Lung microvascular endothelial cell (primary cell): ENCODE results near the gene IRF2. TPM values are rescaled to one million over a fixed set of nuclear protein-coding genes. Genes with fewer than 3 reads are reported as not detected.
A peak's percentile ranks its signal among the peaks of the same experiment; 100 is the strongest.

ENCODE experiments used
- DNase-seq, 2 donors: peaks; one replicate each; pipeline versions ENCODE4 v3.0.0 to v3.0.0-alpha.2; 2010; ENCODE audit warnings: low read depth in 2 of 2
- total RNA-seq: library from RNA; depleted of rRNA; stranded (reverse); fragments of >200 nt; gene quantifications from 2 replicates; pipeline ENCODE4 v1.2.1, GENCODE V29; 2014

IRF2 gene
- total RNA-seq, 1 donor from 2014 or later: 20.6 TPM

DNA sequence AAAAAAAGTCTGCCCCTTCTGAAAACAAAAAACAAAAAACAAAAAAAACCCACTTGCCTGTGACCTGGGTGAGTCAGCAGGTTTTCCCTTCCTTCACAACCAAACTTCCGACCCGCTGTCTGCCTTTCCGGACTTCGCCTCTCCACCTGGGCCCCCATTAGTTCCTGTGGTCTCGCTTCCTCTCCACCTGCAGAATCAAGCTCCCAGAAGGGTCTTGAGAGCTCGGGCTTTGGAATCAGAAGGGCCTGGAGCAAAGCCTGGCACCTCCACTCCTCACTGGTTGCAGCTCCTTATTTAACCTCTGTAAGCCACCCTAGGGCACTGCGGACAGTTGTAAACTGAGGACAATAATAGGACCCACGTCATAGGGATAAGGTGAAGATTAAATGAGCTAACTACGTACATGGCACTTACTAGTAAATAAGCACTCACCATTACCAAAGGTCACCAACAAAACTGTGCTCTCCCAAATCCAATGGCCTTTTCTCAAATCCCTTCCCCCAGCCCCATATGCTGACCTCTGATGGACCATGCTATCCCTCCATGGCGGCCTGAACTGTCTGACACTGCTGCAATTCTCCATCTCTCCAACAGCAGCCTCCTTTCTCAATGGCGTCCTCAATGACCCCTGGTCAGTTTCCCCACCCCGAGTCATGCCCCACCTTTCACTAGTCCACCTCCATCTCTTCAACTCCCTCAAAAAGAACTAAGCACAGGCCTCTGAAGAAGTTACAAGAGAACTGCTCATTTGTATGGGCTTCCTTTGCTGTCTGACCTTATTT, 64.2 kb downstream of the IRF2 start:
- peak; percentile 8 to 43 for DNase-seq

- no peak for DNase-seq
These were observed 64.8 kb downstream of the IRF2 start for GRCh38 chr4:184409502-184409901.

- no peak for DNase-seq
These were observed 65.7 kb downstream of the IRF2 start for GRCh38 chr4:184408684-184409081.

GRCh38 chr4:184408021-184408683, 66.2 kb downstream of the IRF2 start:
- DNase-seq: peak in 1 of 2 donors; percentile 57

GRCh38 chr4:184406958-184407391, 67.4 kb downstream of the IRF2 start:
- DNase-seq: peak in 1 of 2 donors; percentile 25

GRCh38 chr4:184404047-184404446, 70.3 kb downstream of the IRF2 start:
- DNase-seq: no peak

DNA sequence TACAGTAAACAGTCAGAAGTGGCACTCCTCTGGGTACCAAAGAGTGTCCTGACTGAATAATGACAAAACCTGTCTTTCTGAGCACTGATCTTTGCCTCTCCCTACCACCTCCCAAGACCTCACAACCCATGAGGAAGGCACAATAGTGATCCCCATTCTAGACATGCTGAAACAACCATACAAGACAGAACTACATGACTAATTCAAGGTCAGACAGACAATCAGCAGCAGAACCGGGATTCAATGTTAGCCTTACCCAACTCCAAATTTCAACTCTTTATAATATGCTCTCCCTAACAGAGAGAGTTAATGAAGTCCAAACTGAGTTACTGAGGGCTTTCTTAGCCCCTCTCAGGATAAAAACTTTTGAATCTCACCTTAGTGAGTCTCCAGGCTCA, 71.0 kb downstream of the IRF2 start:
- no peak for DNase-seq

DNA sequence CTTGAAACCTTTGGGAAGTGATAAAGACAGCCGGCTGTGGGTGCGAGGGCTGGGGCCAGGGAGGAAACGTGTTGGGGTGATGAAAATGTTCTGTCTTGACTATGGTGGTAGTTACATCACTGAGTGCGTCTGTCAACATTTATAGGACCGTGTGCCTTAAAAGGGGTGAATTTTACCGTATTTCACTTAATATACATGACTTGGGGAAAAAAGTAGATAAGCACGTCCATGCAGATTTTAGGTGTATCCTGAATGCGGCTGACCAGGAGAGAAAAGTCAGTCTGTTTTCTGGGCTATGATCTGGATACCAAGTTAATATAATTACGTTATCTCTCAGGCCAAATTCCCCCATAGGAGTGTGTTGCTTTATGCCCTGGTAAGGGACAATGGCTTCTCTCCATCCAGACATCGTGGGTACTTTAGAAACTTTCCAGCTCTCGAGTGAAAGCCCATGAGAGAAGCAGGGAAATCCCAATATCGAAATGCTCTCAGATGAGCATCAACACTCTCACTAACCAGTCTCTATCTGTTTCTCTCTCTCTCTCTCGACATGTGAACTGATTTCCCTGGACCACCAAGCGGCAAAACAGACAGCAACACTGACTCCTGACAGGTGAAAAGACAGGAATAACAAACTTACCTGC, 71.5 kb downstream of the IRF2 start:
- no peak for DNase-seq

GRCh38 chr4:184402239-184402638, 72.1 kb downstream of the IRF2 start:
- DNase-seq: peak in 1 of 2 donors; percentile 8

DNA sequence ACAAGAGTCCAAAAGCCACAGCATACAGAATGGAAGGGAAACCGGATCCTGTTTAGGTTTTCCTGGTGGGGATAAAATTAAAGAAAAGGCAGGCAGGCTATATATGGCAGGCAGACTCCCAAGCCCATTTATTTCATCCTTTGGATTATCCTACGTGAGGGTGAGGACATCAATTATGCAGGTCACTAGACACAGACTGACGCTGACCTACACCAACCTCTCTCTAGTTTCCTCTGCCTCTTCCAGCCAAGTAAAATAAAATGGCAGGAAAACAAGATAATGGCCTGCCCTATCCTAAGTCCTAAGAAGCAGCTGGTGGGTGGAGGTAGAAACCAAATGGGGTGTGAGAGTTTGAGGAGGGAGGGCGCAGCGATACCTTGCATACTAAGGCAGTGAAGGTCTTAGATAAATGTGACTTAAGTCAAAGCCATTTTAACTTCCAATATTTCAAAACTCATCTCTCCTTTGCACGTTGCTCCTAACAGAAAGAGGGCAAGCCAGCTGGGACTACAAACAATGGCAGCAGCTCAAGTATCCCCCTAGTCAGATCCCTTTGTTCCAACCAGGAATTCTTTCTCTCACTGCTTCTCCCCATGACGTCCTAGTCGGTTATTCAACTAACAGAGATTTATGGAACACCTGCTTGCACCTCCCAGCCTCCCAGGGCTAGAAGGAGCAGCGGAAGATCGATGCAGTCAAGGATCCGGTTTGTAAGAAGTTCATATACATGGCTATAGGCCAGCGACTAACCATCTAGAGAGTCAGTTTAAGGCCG, 72.8 kb downstream of the IRF2 start:
- peak; percentile 25 to 87 for DNase-seq

GRCh38 chr4:184400891-184401290, 73.5 kb downstream of the IRF2 start:
- DNase-seq: no peak

GRCh38 chr4:184400375-184400870, 73.9 kb downstream of the IRF2 start:
- peak; percentile 81 to 95 for DNase-seq

GRCh38 chr4:184399512-184399908, 74.8 kb downstream of the IRF2 start:
- DNase-seq: peak in 1 of 2 donors; percentile 38

DNA sequence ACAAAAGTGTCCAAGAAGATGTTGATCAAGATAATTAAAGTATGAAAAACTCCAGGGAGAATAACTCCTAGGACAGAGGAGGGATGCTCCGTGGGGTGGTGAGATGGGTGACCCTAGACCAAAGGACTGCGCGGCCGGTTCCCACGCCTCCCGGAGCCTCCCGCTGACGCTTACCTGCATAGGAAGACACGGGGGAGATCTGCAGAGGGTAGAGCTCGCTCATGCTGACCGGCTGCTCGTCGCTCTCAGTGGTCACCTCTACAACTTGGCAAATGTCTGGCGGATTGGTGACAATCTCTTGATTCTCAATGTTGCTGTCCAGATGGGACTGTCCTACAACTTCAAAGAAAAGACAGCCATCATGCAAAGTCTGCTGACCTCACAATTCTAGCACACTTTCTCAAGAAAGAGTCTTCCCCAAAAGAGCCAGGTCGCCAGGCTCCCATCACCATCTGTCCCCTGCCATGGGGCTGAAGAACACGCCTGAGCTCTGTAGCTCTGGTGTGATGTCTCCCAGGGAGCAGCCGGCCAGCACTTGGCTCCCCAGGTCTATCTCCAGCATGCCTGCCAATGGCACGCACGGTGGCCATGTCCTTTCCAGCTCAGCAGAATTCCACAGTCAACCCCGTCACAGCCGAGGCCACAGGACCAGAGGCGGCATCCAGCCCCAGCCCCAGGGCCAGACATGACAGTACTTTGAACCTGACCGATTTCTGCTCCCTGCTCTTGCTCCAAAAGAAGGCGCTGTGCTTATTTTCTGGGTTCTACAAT, 75.4 kb downstream of the IRF2 start:
- no peak for DNase-seq

GRCh38 chr4:184397516-184398163, 76.7 kb downstream of the IRF2 start:
- DNase-seq: no peak

GRCh38 chr4:184396570-184397515, 77.5 kb downstream of the IRF2 start:
- no peak for DNase-seq

- DNase-seq: no peak
These were observed 78.4 kb downstream of the IRF2 start for GRCh38 chr4:184395971-184396391.

DNA sequence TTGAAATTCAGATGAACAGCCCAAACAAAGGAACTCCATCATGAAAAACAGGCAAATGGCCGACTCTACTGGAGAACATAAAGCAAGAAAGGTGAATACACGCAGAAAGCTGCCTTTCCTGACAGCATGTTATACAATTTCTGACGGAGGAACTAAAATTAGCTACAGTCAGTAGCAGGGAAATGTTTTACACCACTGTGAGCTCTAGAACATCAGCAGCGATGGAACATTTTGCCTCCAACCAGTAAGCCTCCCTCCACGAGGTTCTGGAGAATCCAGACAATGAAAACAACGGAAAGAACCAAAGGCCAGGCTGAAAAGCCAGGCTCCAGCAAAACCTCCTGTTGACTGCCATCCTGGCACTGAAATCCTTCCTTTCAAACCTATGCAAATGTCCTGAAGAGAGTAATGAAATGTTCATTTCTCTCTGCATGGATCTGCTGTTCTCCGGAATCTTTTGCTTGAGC, 78.9 kb downstream of the IRF2 start:
- peak in 1 of 2 donors; percentile 33 for DNase-seq
